Middle frontal gyrus (tissue), 1 donor: Measurements from ENCODE around the gene PACSIN3.

Experiments
- DNase-seq: peaks from one replicate; pipeline ENCODE4 v3.0.0-alpha.2; 2015; ENCODE audit warnings: low spot score; ENCODE audit errors: extremely low spot score

Gene PACSIN3

GRCh38 chr11:47176328-47177228 is 9.7 kb downstream of the PACSIN3 start, which contains the start of gene ARFGAP2:
ARFGAP2 (minus strand) TSS chr11:47176879; CDS start chr11:47176853, 26 bp downstream.
- DNase-seq: peak; percentile 92

DNA sequence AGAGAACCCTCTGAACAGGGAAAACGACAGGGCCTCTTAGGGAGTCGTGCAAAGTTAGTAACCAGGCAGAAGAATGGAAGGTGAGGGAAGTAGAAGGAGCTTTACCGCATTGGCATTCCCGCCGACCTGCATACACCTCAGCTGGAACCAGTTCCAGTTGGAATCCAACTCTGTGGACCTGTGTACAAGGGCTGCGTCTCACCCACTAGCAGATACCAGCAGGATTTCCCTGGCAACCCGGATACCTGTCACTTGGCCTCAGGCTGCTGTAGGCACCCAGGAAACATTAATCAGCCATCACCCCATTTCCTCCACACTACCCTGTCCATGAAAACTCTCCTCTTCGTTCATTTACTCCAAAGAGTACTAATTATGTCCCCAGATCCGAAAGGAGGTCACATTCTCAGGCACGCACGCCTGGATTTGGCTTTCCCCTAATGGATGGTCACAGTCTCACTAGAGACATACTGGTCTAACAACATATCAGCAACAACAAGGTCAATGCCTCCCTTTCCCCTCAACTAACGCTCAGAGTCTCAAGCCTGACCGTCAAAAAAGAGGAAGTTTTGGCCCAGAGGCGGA is 10.4 kb downstream of the PACSIN3 start:
- no peak for DNase-seq

DNA sequence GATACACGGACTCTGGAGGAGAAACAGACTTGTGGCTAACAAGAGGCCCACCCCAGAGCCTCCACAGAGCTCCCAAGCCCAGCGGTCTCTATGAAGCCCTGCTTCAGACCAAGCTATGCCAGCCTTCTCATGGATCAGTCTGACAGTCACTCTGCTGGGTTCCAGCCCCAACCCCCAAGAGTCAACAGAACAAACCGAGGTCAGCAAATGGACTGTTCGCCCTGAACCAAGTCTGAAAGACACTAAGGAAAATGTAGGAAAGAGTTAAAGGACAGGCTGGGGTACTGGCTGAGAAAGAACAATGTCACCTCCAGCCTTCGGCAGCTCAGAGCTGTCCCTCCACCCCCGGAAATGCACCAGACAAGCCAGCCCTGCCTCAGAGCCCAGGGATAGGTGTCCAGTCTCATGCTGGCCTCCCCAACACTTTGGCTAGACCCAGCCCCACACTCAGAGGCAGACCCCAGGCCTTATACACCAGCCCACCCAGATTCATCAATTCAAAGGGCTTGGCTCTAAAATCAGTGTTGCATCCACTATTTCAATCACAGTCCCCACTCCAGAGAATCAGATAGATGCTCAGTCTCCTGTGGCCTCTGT is 13.4 kb downstream of the PACSIN3 start:
- DNase-seq: no peak

DNA sequence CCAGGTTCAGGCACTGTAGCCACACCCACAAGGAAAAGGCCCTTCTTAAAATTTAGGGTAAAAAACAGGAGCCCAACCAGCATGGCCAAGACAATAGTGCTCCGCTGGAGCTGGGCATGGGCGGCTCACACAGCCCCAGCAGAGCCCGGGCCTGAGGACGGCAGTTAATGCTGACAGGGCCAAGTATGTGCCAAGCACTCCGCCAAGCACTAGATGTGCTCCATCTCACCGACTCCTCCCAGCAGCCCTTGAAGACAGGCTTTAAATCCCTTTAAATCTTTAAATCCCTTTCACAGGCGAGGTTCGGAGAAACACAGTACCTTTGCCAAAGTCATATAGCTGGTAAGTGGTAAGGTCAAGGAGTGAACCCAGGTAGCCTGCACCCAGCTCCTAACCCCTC is 14.4 kb downstream of the PACSIN3 start:
- DNase-seq: no peak

DNA sequence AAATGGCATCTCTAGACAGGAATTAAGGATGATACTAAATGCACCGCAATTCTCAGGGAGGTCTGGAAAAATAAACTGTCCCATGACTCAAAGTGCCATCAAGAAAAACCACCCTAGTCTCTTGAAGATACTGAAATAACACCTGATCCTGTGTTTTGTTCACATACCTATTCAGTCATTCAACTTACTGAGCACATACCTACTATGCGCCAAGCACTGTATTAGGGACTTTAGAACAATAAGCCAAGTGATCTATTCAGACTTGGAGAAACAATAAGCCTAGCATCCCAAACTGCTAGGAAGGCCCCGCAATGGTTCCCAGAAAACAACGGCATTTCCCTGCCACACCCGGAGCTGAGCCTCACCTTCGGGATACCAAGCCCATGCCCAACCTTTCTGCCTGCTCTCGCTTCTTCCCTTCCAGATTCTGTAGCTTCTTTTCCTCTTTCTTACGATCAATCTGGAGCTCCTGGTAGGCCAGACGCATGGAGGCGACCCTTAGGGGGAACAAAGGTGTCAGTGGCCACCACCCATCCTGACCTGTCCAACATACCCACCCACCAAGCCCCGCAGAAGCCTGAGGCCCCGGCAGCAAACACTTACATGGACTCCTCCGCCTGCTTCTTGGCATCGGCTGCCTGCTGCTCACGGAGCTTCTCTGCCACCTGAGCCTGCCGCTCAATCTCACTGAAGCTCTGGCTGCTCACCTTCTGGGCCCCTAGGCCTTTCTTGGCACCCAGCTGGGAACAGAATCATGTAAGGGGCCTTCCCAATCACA is 15.0 kb downstream of the PACSIN3 start:
- no peak for DNase-seq

GRCh38 chr11:47166368-47166767 is 19.9 kb downstream of the PACSIN3 start:
- no peak for DNase-seq

GRCh38 chr11:47165253-47165840 is 20.9 kb downstream of the PACSIN3 start:
- DNase-seq: no peak

- DNase-seq: no peak
Observed at GRCh38 chr11:47164321-47164720, 21.9 kb downstream of the PACSIN3 start.

- DNase-seq: no peak
Observed at GRCh38 chr11:47163898-47164297, 22.3 kb downstream of the PACSIN3 start.

GRCh38 chr11:47163193-47163592 is 23.0 kb downstream of the PACSIN3 start:
- DNase-seq: no peak

- DNase-seq: no peak
Observed at GRCh38 chr11:47162426-47162825, 23.8 kb downstream of the PACSIN3 start.

- DNase-seq: no peak
Observed at GRCh38 chr11:47161890-47162289, 24.3 kb downstream of the PACSIN3 start.

GRCh38 chr11:47161134-47161854 is 24.9 kb downstream of the PACSIN3 start:
- no peak for DNase-seq

DNA sequence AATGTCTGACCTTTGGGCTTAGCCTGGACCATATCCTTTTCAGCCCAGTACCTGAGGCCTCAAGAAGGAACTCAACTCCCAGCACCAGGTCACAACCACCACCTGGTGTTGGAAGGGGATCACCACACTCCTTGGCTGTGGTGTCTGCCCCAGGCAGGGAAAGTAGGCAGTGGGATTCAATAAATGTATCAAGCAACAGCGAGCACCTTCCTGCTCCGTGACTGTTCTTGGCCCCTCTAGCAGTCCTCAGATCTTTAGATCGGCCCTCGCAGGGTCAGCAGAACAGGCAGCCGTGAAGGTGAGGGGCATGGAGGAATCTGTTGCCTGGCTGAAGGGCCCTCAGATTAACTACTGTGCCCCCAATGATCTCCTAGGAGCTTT is 25.5 kb downstream of the PACSIN3 start:
- no peak for DNase-seq

GRCh38 chr11:47158242-47158641 is 28.0 kb downstream of the PACSIN3 start:
- no peak for DNase-seq

DNA sequence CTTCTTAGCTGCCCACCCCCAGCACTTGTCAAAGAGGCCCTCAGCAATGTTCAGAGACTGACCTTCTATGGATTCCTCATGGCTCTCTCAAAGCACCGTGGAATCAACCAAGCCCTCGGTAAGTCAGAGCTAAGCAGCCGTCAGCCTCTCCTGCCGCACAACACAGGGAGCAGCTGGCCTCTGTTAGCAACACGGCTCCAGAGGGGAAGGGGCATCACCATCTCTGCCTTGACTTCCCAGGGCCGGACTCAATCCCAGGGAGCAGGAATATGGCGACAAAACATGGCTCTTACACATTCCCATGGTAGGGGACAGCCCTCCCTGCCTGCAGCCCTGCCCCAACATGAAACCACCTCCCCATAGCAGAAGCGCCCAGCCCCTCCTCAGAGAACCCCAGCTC is 28.4 kb downstream of the PACSIN3 start:
- DNase-seq: no peak

DNA sequence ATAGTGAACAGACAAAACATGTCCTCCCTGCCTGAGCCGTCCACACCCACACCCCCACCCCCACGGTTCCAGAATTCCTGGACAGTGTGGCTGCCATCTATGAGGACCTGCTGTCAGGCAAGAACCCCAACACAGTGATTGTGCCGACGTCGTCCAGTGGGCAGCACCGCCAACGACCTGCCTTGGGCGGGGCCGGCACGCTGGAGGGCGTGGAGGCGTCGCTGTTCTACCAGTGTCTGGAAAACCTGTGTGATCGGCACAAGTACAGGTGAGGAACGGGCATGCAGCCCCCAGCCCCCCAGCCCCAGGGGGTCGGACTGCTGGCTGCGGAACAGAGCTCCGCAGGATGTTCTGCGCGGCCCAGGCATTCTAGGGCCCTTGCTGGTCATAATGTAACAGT is 29.3 kb downstream of the PACSIN3 start:
- DNase-seq: no peak

- DNase-seq: no peak
Observed at GRCh38 chr11:47156333-47156732, 29.9 kb downstream of the PACSIN3 start.

- no peak for DNase-seq
Observed at GRCh38 chr11:47155879-47156278, 30.4 kb downstream of the PACSIN3 start.
